ENCODE results near the gene C17orf114. TPM values are rescaled to one million over a fixed set of nuclear protein-coding genes. Genes with fewer than 3 reads are reported as not detected.

Gene C17orf114

GRCh38 chr17:4766201-4766600, 35.9 kb downstream of the C17orf114 start:
- WGBS, 2 donors, result 72 to 74% methylated on average over 3 of the region's 3 CpGs
- intact Hi-C loops (cut with DNase I), result no loop called here
- H3K4me3 ChIP-seq, result no peak overlapping the region
- H3K27me3 ChIP-seq, result no peaks in the 10 kb centered on the region
- H3K27ac ChIP-seq, result peak overlapping the region in 2 of 4 donors; percentile 50 to 67
- H3K9me3 ChIP-seq, result no peaks in the 10 kb centered on the region
- DNase-seq, result no peak
- no peaks in the 10 kb centered on the region for H3K36me3 ChIP-seq
- H3K4me1 ChIP-seq, result no peaks in the 10 kb centered on the region
- no peak for TF ChIP-seq CTCF (IDR thresholded peaks at IDR 0.05)
- no peak for TF ChIP-seq POLR2A (IDR thresholded peaks at IDR 0.05)

- WGBS, 2 donors, result 46 to 71% methylated on average over 1 to 3 of the region's 3 CpGs
- intact Hi-C loops (cut with DNase I), result no loop called here
- TF ChIP-seq POLR2A (IDR thresholded peaks at IDR 0.05) (no peak), CTCF (IDR thresholded peaks at IDR 0.05) (no peak)
- peak overlapping the region in 2 of 4 donors; percentile 29 to 64 for H3K27ac ChIP-seq
- H3K36me3 ChIP-seq, result no peaks in the 10 kb centered on the region
- H3K4me1 ChIP-seq, result no peaks in the 10 kb centered on the region
- no peaks in the 10 kb centered on the region for H3K9me3 ChIP-seq
- DNase-seq, result no peak
- peaks cover 0 to 10% (median 0%) of the 10 kb centered on the region in 4 donors for H3K27me3 ChIP-seq
- H3K4me3 ChIP-seq, result no peak overlapping the region
These were observed 37.5 kb downstream of the C17orf114 start for GRCh38 chr17:4764595-4764994.

DNA sequence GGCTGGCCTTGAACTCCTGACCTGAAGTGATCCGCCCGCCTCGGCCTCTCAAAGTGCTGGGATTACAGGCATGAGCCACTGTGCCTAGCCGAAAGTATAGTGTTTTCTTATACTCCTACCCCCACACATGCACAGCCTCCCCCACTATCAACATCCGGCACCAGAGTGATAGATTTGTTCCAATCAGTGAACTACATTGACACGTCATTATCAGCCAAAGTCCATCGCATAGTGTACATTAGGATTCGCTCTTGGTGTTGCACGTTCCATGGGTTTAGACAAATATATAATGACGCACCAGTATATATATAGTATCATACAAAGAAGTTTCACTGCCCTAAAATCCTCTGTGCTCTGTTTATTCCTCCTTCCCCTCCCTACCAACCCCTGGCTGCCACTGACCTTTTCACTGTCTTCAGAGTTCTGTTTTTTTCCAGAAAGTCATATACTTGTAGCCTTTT, 42.3 kb downstream of the C17orf114 start:
- TF ChIP-seq POLR2A (IDR thresholded peaks at IDR 0.05), result no peak
- 76 to 86% methylated on average over 7 to 10 of the region's 10 CpGs for WGBS, 2 donors
- Histone ChIP-seq H3K4me3 (no peak overlapping the region), H3K4me1 (no peaks in the 10 kb centered on the region), H3K27ac (no peak overlapping the region), H3K9me3 (no peaks in the 10 kb centered on the region), H3K36me3 (no peaks in the 10 kb centered on the region), H3K27me3 (peaks cover 0 to 42% (median 0%) of the 10 kb centered on the region in 4 donors)
- no peak for DNase-seq
- intact Hi-C loops (cut with DNase I), result no loop called here

GRCh38 chr17:4753392-4753791, 48.7 kb downstream of the C17orf114 start:
- no peak for DNase-seq
- Histone ChIP-seq H3K4me3 (no peak overlapping the region), H3K36me3 (no peaks in the 10 kb centered on the region), H3K4me1 (peaks cover 0 to 4% (median 0%) of the 10 kb centered on the region in 3 donors), H3K27ac (no peak overlapping the region), H3K27me3 (peaks cover 0 to 79% (median 0%) of the 10 kb centered on the region in 4 donors), H3K9me3 (no peaks in the 10 kb centered on the region)
- intact Hi-C loops (cut with DNase I), result no loop called here
- TF ChIP-seq CTCF (IDR thresholded peaks at IDR 0.05) (no peak), POLR2A (IDR thresholded peaks at IDR 0.05) (no peak)
- WGBS, 2 donors, result 78 to 88% methylated on average over 1 of the region's 1 CpG

- H3K27me3 ChIP-seq, result peaks cover 0 to 76% (median 0%) of the 10 kb centered on the region in 4 donors
These were observed 50.2 kb downstream of the C17orf114 start for GRCh38 chr17:4751932-4752331.

More at GRCh38 chr17:4751932-4752331, 50.2 kb downstream of the C17orf114 start:
- Histone ChIP-seq H3K27ac (no peak overlapping the region), H3K9me3 (no peaks in the 10 kb centered on the region), H3K4me3 (no peak overlapping the region), H3K4me1 (peaks cover 0 to 10% (median 0%) of the 10 kb centered on the region in 3 donors), H3K36me3 (no peaks in the 10 kb centered on the region)
- DNase-seq, result no peak
- 56 to 71% methylated on average over 5 of the region's 5 CpGs for WGBS, 2 donors
- intact Hi-C loops (cut with DNase I), result no loop called here
- TF ChIP-seq CTCF (IDR thresholded peaks at IDR 0.05) (no peak), POLR2A (IDR thresholded peaks at IDR 0.05) (no peak)

Other genes starting within 250 kb of the C17orf114 start
- gene MYBBP1A, start 246.9 kb downstream of the C17orf114 start, total RNA-seq, result 10 to 100 TPM; 32.4 to 70.0 (median 54.4) TPM
- gene GGT6, start 241.8 kb downstream of the C17orf114 start, total RNA-seq, result 100 to 1,000 TPM in 1 of 4 donors, 10 to 100 TPM in 3; 46.0 to 141 (median 68.5) TPM
- gene SMTNL2, start 217.8 kb downstream of the C17orf114 start, total RNA-seq, result under 1 TPM; 0.41 to 0.76 (median 0.69) TPM
- under 1 TPM in 1 of 4 donors, not detected in 3; 0.30 TPM for gene ALOX15, start 160.7 kb downstream of the C17orf114 start, total RNA-seq
- 10 to 100 TPM; 10.3 to 25.0 (median 14.7) TPM for gene PELP1, start 98.2 kb downstream of the C17orf114 start, total RNA-seq
- 10 to 100 TPM in 2 of 4 donors, 1 to 10 TPM in 2; 4.4 to 24.8 (median 10.1) TPM for gene ARRB2, start 91.7 kb downstream of the C17orf114 start, total RNA-seq
- 10 to 100 TPM; 17.3 to 45.3 (median 29.7) TPM for gene MED11, start 70.9 kb downstream of the C17orf114 start, total RNA-seq
- gene ZMYND15, start 62.5 kb downstream of the C17orf114 start, total RNA-seq, result 1 to 10 TPM in 2 of 4 donors, not detected in 2; 1.1 to 1.7 TPM
- 10 to 100 TPM; 15.2 to 28.2 (median 19.5) TPM for gene CXCL16, start 62.4 kb downstream of the C17orf114 start, total RNA-seq
- not detected for gene TM4SF5, start 30.4 kb downstream of the C17orf114 start, total RNA-seq
- gene VMO1, start 16.0 kb downstream of the C17orf114 start, total RNA-seq, result 1 to 10 TPM in 3 of 4 donors, not detected in 1; 1.3 to 5.2 (median 1.5) TPM
- gene GLTPD2, start 13.4 kb downstream of the C17orf114 start, total RNA-seq, result 1 to 10 TPM in 3 of 4 donors, not detected in 1; 1.1 to 2.0 (median 1.1) TPM
- gene PSMB6, start 6.2 kb downstream of the C17orf114 start, total RNA-seq, result 100 to 1,000 TPM; 154 to 216 (median 201) TPM
- gene PLD2, start 4.8 kb upstream of the C17orf114 start, total RNA-seq, result 100 to 1,000 TPM in 1 of 4 donors, 10 to 100 TPM in 3; 38.7 to 114 (median 86.7) TPM
- gene MINK1, start 31.0 kb upstream of the C17orf114 start, total RNA-seq, result 100 to 1,000 TPM in 3 of 4 donors, 10 to 100 TPM in 1; 50.1 to 156 (median 117) TPM
- gene C17orf107, start 97.2 kb upstream of the C17orf114 start, total RNA-seq, result 1 to 10 TPM in 1 of 4 donors, under 1 TPM in 3; 0.27 to 2.7 (median 0.92) TPM
- under 1 TPM in 1 of 4 donors, not detected in 3; 0.57 TPM for gene CHRNE, start 100.8 kb upstream of the C17orf114 start, total RNA-seq
- gene GP1BA, start 129.9 kb upstream of the C17orf114 start, total RNA-seq, result not detected
- gene SLC25A11, start 137.7 kb upstream of the C17orf114 start, total RNA-seq, result 10 to 100 TPM; 29.3 to 54.2 (median 42.2) TPM
- 10 to 100 TPM; 42.3 to 57.4 (median 54.2) TPM for gene RNF167, start 137.9 kb upstream of the C17orf114 start, total RNA-seq
- gene PFN1, start 146.2 kb upstream of the C17orf114 start, total RNA-seq, result 100 to 1,000 TPM; 520 to 970 (median 715) TPM
- gene ENO3, start 148.8 kb upstream of the C17orf114 start, total RNA-seq, result 1 to 10 TPM in 2 of 4 donors, under 1 TPM in 1, not detected in 1; 0.31 to 3.6 (median 1.5) TPM
- 10 to 100 TPM; 34.5 to 48.8 (median 39.5) TPM for gene SPAG7, start 165.5 kb upstream of the C17orf114 start, total RNA-seq
- 10 to 100 TPM in 3 of 4 donors, 1 to 10 TPM in 1; 6.9 to 19.6 (median 13.4) TPM for gene CAMTA2, start 185.3 kb upstream of the C17orf114 start, total RNA-seq
- gene INCA1, start 195.2 kb upstream of the C17orf114 start, total RNA-seq, result 1 to 10 TPM in 1 of 4 donors, under 1 TPM in 1, not detected in 2; 0.31 to 1.1 TPM
- gene KIF1C, start 195.6 kb upstream of the C17orf114 start, total RNA-seq, result 10 to 100 TPM; 66.9 to 93.3 (median 81.7) TPM
- gene SLC52A1, start 233.1 kb upstream of the C17orf114 start, total RNA-seq, result 1 to 10 TPM in 2 of 4 donors, under 1 TPM in 2; 0.26 to 1.4 (median 1.1) TPM